B cell (primary cell): Measurements from ENCODE around the gene KATNAL1. TPM values are rescaled to one million over a fixed set of nuclear protein-coding genes. Genes with fewer than 3 reads are reported as not detected.

Source experiments
- ATAC-seq: fragments of 200-7000 bp; cut with Tn5 transposase; one replicate; pipeline ENCODE4 v1.10.0; 2021; ENCODE audit warnings: low read depth, mild to moderate bottlenecking, moderate number of reproducible peaks, moderate library complexity
- CTCF ChIA-PET: fragments of 350-600 bp; sonication (Branson Sonifier 250); formaldehyde crosslinking; loops from one replicate; lab custom pipeline; 2021; ENCODE audit warnings: antibody characterized with exemption, inconsistent platforms; lab: Charles Lee
- POLR2A ChIA-PET: fragments of 350-600 bp; sonication (Branson Sonifier 250); formaldehyde crosslinking; loops from one replicate; lab custom pipeline; 2021; ENCODE audit warnings: antibody characterized with exemption; lab: Charles Lee
- DNase-seq: peaks from one replicate; pipeline ENCODE4 v3.0.0; 2013
- H2AFZ ChIP-seq: 2 replicates; pipeline ENCODE4 v1.6.1; 2012; ENCODE audit warnings: mild to moderate bottlenecking, low read depth, low read length; ENCODE audit not compliant: insufficient read depth, poor library complexity, severe bottlenecking
- H3K27ac ChIP-seq, 2 donors: 1 replicate in 1 of 2; 2 replicates in 1 of 2; pipeline ENCODE4 v1.5.1; 2012 to 2013; ENCODE audit warnings: low read length in 2 of 2, mild to moderate bottlenecking in 2 of 2, moderate library complexity in 1 of 2
- H3K27me3 ChIP-seq, 4 experiments: fragments of 200-600 bp in 1 of 4; sonication (generic) in 1 of 4; replicated peaks in 1 of 4; 1 replicate in 2 of 4; 2 replicates in 2 of 4; pipeline versions ENCODE4 v1.6.1 to v1.7.0; 2013 to 2016; ENCODE audit warnings: low read length in 3 of 4, mild to moderate bottlenecking in 2 of 4, mixed read lengths in 1 of 4, moderate library complexity in 1 of 4; ENCODE audit not compliant: insufficient read depth in 4 of 4, control insufficient read depth in 3 of 4; ENCODE audit errors: control extremely low read depth in 1 of 4
- H3K36me3 ChIP-seq, 2 experiments: replicated peaks in 1 of 2; 1 replicate in 1 of 2; 2 replicates in 1 of 2; pipeline versions ENCODE4 v1.6.1 to v1.7.1; 2013; ENCODE audit warnings: low read length in 1 of 2; ENCODE audit not compliant: insufficient read depth in 2 of 2, control insufficient read depth in 1 of 2; ENCODE audit errors: control extremely low read depth in 1 of 2, extremely low read depth in 1 of 2
- H3K4me1 ChIP-seq, 2 donors: fragments of 200-600 bp in 1 of 2; sonication (generic) in 1 of 2; 1 replicate in 1 of 2; 2 replicates in 1 of 2; pipeline versions ENCODE4 v1.5.1 to v1.6.1; 2013 to 2017; ENCODE audit warnings: low read length in 2 of 2; ENCODE audit not compliant: control insufficient read depth in 2 of 2, insufficient read depth in 2 of 2
- H3K4me2 ChIP-seq: replicated peaks from 2 replicates; pipeline ENCODE3; 2012; ENCODE audit warnings: mild to moderate bottlenecking, low read depth, low read length; ENCODE audit not compliant: poor library complexity, severe bottlenecking
- H3K4me3 ChIP-seq, 5 experiments: fragments of 200-600 bp in 1 of 5; sonication (generic) in 1 of 5; 1 replicate in 3 of 5; 2 replicates in 2 of 5; pipeline versions ENCODE4 v1.5.1 to v1.7.0; 2011 to 2016; ENCODE audit warnings: low read length in 4 of 5, mild to moderate bottlenecking in 4 of 5, low read depth in 2 of 5, control low read depth in 1 of 5, moderate library complexity in 1 of 5; ENCODE audit not compliant: insufficient read depth in 1 of 5; ENCODE audit errors: control extremely low read depth in 1 of 5, extremely low read depth in 1 of 5
- H3K79me2 ChIP-seq: fragments of 200-600 bp; sonication (generic); one replicate; pipeline ENCODE4 v1.6.0; 2016; ENCODE audit warnings: low read length; ENCODE audit not compliant: control insufficient read depth, insufficient read depth
- H3K9ac ChIP-seq: fragments of 200-600 bp; sonication (generic); 2 replicates; pipeline ENCODE4 v1.6.1; 2017; ENCODE audit warnings: mild to moderate bottlenecking, low read length, moderate library complexity
- H3K9me3 ChIP-seq, 3 donors: one replicate each; pipeline versions ENCODE4 v1.6.1 to v1.7.1; 2013; ENCODE audit warnings: low read length in 2 of 3; ENCODE audit not compliant: control insufficient read depth in 2 of 3, insufficient read depth in 1 of 3; ENCODE audit errors: control extremely low read depth in 1 of 3
- H4K20me1 ChIP-seq: 2 replicates; pipeline ENCODE4 v1.6.0; 2012; ENCODE audit warnings: mild to moderate bottlenecking, low read length; ENCODE audit not compliant: insufficient read depth, control insufficient read depth, poor library complexity, severe bottlenecking
- H3K27ac Mint-ChIP-seq: one replicate; pipeline ENCODE4 v1.8.0; 2021; ENCODE audit warnings: mixed read lengths
- H3K27me3 Mint-ChIP-seq: one replicate; pipeline ENCODE4 v1.8.0; 2021; ENCODE audit warnings: mixed read lengths
- H3K4me1 Mint-ChIP-seq: one replicate; pipeline ENCODE4 v1.8.0; 2021; ENCODE audit warnings: mixed read lengths
- H3K4me3 Mint-ChIP-seq: one replicate; pipeline ENCODE4 v1.8.0; 2021; ENCODE audit warnings: mixed read lengths
- H3K9me3 Mint-ChIP-seq: one replicate; pipeline ENCODE4 v1.8.0; 2022; ENCODE audit warnings: mixed read lengths; ENCODE audit not compliant: insufficient read depth
- CTCF ChIP-seq: fragments of 200-600 bp; IDR thresholded peaks from one replicate; pipeline ENCODE4 v1.8.0; 2022; ENCODE audit warnings: antibody characterized with exemption, mild to moderate bottlenecking
- EZH2 ChIP-seq: IDR thresholded peaks from 2 replicates; pipeline ENCODE4 v1.6.1; 2012; ENCODE audit warnings: borderline replicate concordance, low read depth, mild to moderate bottlenecking, moderate library complexity, low read length; ENCODE audit not compliant: insufficient read depth, poor library complexity, severe bottlenecking
- WGBS: methylation state at CpG from one replicate; pipeline ENCODE4 v1.1.5; 2013; ENCODE audit warnings: missing lambda C conversion rate; ENCODE audit not compliant: insufficient coverage; 5-methylcytosine and 5-hydroxymethylcytosine counted together
- intact Hi-C: fragments of 100-400 bp; cut with micrococcal nuclease; formaldehyde crosslinking; loops from one replicate; pipeline ENCODE4 v1.10.0; 2022
- polyA plus RNA-seq: library from polyadenylated mRNA; depleted of rRNA; stranded (reverse); fragments of >200 nt; gene quantifications from 2 replicates; pipeline ENCODE4 v1.2.3, GENCODE V29; 2012
- total RNA-seq, 2 donors: library from RNA; stranded (reverse); fragments of 120-200 nt in 1 of 2; gene quantifications; 1 replicate in 1 of 2; 2 replicates in 1 of 2; pipeline versions ENCODE4 v1.2.3 to v1.2.4, GENCODE V29; 2013 to 2022

KATNAL1 gene
- total and polyA plus RNA-seq, 2 donors (not counting 1 experiment from before 2014, with no cell fraction given) = 2.7 to 21.9 TPM

- Histone ChIP-seq H2AFZ (no peak overlapping the region), H3K27me3 (no peaks in the 10 kb centered on the region), H4K20me1 (no peaks in the 10 kb centered on the region), H3K9me3 (no peaks in the 10 kb centered on the region), H3K9ac (no peak overlapping the region), H3K79me2 (no peaks in the 10 kb centered on the region), H3K27ac (no peak overlapping the region), H3K4me1 (peaks cover 5 to 6% of the 10 kb centered on the region in 2 donors), H3K4me2 (no peak overlapping the region), H3K36me3 (no peaks in the 10 kb centered on the region), H3K4me3 (no peak overlapping the region)
- 58% methylated on average over 4 of the region's 6 CpGs for WGBS
- Mint-ChIP-seq H3K27me3 (no peaks in the 10 kb centered on the region), H3K4me1 (peaks cover 13% of the 10 kb centered on the region), H3K9me3 (no peaks in the 10 kb centered on the region), H3K4me3 (no peak overlapping the region), H3K27ac (peak overlapping the region; percentile 21)
- ATAC-seq (no peak), DNase-seq (no peak)
- no peak for TF ChIP-seq CTCF
- no peak for TF ChIP-seq EZH2
- intact Hi-C loops = loop anchor here (5.0 kb wide), 1 partner anchor 545 kb away; no protein-coding TSS in a partner anchor
- ChIA-PET CTCF (no interaction called here), POLR2A (no interaction called here)
These were observed 49.8 kb downstream of the KATNAL1 start for GRCh38 chr13:30257468-30258099.

- ChIA-PET POLR2A (no interaction called here), CTCF (interaction anchor here (0.7 to 1.1 kb wide), 4 partner anchors 14 to 206 kb away, joined by 3 read pairs; no protein-coding TSS in a partner anchor)
- Mint-ChIP-seq H3K4me1 (peaks cover 13% of the 10 kb centered on the region), H3K27ac (no peak overlapping the region), H3K9me3 (no peaks in the 10 kb centered on the region), H3K27me3 (no peaks in the 10 kb centered on the region), H3K4me3 (no peak overlapping the region)
- no peak overlapping the region for H3K4me3 ChIP-seq
- intact Hi-C loops = loop anchor here (1.0 to 5.0 kb wide), 2 partner anchors 204 to 545 kb away; no protein-coding TSS in a partner anchor
- ATAC-seq = no peak
- peaks cover 0 to 2% of the 10 kb centered on the region in 2 experiments for H3K36me3 ChIP-seq
- peaks cover 5 to 6% of the 10 kb centered on the region in 2 donors for H3K4me1 ChIP-seq
- H3K27ac ChIP-seq = no peak overlapping the region
- H3K27me3 ChIP-seq = no peaks in the 10 kb centered on the region
- H3K9ac ChIP-seq = no peak overlapping the region
- no peak overlapping the region for H2AFZ ChIP-seq
- no peaks in the 10 kb centered on the region for H3K79me2 ChIP-seq
- 93% methylated on average over 2 of the region's 5 CpGs for WGBS
- no peak overlapping the region for H3K4me2 ChIP-seq
- TF ChIP-seq EZH2 = no peak
- no peak for TF ChIP-seq CTCF
- no peak for DNase-seq
- H3K9me3 ChIP-seq = no peaks in the 10 kb centered on the region
- H4K20me1 ChIP-seq = no peaks in the 10 kb centered on the region
These were observed 50.5 kb downstream of the KATNAL1 start for GRCh38 chr13:30256713-30257467.
